ENCODE measurements around the gene CAV3. TPM values are rescaled to one million over a fixed set of nuclear protein-coding genes. Genes with fewer than 3 reads are reported as not detected.
A peak's percentile ranks its signal among the peaks of the same experiment; 100 is the strongest.

Gene CAV3
- total RNA-seq, 1 donor from 2014 or later: not detected

GRCh38 chr3:8702560-8702959, 31.0 kb upstream of the CAV3 start:
- Histone ChIP-seq H2AFZ (ENCODE audit: low read depth, low read length) (no peak overlapping the region), H3K9me3 (ENCODE audit: insufficient read depth, low read depth, low read length) (peaks cover 18% of the 10 kb centered on the region), H3K9ac (ENCODE audit: low read length) (no peak overlapping the region), H3K4me3 (ENCODE audit: insufficient read depth, low read depth, low read length) (no peak overlapping the region), H4K20me1 (ENCODE audit: insufficient read depth, low read length) (no peaks in the 10 kb centered on the region), H3K4me1 (ENCODE audit: insufficient read depth, low read length) (no peaks in the 10 kb centered on the region), H3K27ac (ENCODE audit: low read depth, low read length) (no peak overlapping the region), H3K4me2 (ENCODE audit: low read length) (no peak overlapping the region), H3K36me3 (ENCODE audit: insufficient read depth, low read length) (no peaks in the 10 kb centered on the region), H3K27me3 (ENCODE audit: insufficient read depth, low read length) (no peaks in the 10 kb centered on the region), H3K79me2 (ENCODE audit: insufficient read depth, low read length) (no peaks in the 10 kb centered on the region)
- Mint-ChIP-seq H3K27ac (ENCODE audit: unreplicated experiment) (no peak overlapping the region), H3K9me3 (ENCODE audit: unreplicated experiment) (peaks cover 25% of the 10 kb centered on the region), H3K27me3 (ENCODE audit: low read depth, unreplicated experiment) (peaks cover 10% of the 10 kb centered on the region), H3K4me1 (ENCODE audit: low read depth, unreplicated experiment) (no peaks in the 10 kb centered on the region), H3K36me3 (ENCODE audit: low read depth, unreplicated experiment) (peaks cover 2% of the 10 kb centered on the region), H3K4me3 (ENCODE audit: unreplicated experiment) (no peak overlapping the region)
- no peak for DNase-seq (ENCODE audit: low read depth)
- FAIRE-seq: no peak
- TF ChIP-seq CTCF (IDR thresholded peaks at IDR 0.05; ENCODE audit: insufficient read depth, low read depth, low read length) (peak; percentile 9), EZH2 (IDR thresholded peaks at IDR 0.05; ENCODE audit: insufficient read depth, low read length) (no peak)

DNA sequence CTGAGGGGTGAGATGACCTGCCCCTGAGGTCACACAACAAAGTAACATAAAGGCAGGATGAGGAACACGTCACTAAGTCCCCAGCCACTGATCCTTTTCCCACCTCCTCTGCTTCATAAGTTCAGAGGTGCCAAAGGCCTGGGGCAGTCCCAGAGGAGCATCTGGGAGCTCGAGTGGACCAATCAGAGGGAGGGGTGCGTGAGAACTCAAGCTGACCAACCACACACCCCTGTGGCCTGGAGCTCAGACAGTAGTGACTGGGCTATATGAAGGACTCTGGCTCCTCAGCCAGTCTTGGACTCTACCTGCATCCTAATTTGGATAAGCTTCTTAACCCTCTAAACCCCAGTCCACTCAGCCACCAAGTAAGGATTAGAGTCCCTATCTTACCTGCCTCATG, 28.0 kb upstream of the CAV3 start:
- FAIRE-seq (no peak), DNase-seq (ENCODE audit: low read depth) (no peak)
- no peak overlapping the region for H3K4me3 Mint-ChIP-seq (ENCODE audit: unreplicated experiment)
- Histone ChIP-seq H4K20me1 (ENCODE audit: insufficient read depth, low read length) (no peaks in the 10 kb centered on the region), H3K9me3 (ENCODE audit: insufficient read depth, low read depth, low read length) (peaks cover 18% of the 10 kb centered on the region), H3K27ac (ENCODE audit: low read depth, low read length) (no peak overlapping the region), H3K4me2 (ENCODE audit: low read length) (no peak overlapping the region), H3K4me1 (ENCODE audit: insufficient read depth, low read length) (no peaks in the 10 kb centered on the region), H3K9ac (ENCODE audit: low read length) (no peak overlapping the region), H3K4me3 (ENCODE audit: insufficient read depth, low read depth, low read length) (no peak overlapping the region), H3K36me3 (ENCODE audit: insufficient read depth, low read length) (no peaks in the 10 kb centered on the region), H3K27me3 (ENCODE audit: insufficient read depth, low read length) (no peaks in the 10 kb centered on the region), H3K79me2 (ENCODE audit: insufficient read depth, low read length) (no peaks in the 10 kb centered on the region), H2AFZ (ENCODE audit: low read depth, low read length) (no peak overlapping the region)
- peaks cover 33% of the 10 kb centered on the region for H3K27me3 Mint-ChIP-seq (ENCODE audit: low read depth, unreplicated experiment)
- H3K36me3 Mint-ChIP-seq (ENCODE audit: low read depth, unreplicated experiment): peaks cover 6% of the 10 kb centered on the region
- H3K27ac Mint-ChIP-seq (ENCODE audit: unreplicated experiment): no peak overlapping the region
- no peaks in the 10 kb centered on the region for H3K4me1 Mint-ChIP-seq (ENCODE audit: low read depth, unreplicated experiment)
- peaks cover 43% of the 10 kb centered on the region for H3K9me3 Mint-ChIP-seq (ENCODE audit: unreplicated experiment)
- no peak for TF ChIP-seq CTCF (IDR thresholded peaks at IDR 0.05; ENCODE audit: insufficient read depth, low read depth, low read length)
- no peak for TF ChIP-seq EZH2 (IDR thresholded peaks at IDR 0.05; ENCODE audit: insufficient read depth, low read length)

GRCh38 chr3:8709287-8709686, 24.3 kb upstream of the CAV3 start:
- no peak overlapping the region for H3K27ac Mint-ChIP-seq (ENCODE audit: unreplicated experiment)
- H3K4me1 Mint-ChIP-seq (ENCODE audit: low read depth, unreplicated experiment): peaks cover 10% of the 10 kb centered on the region
- H3K27me3 Mint-ChIP-seq (ENCODE audit: low read depth, unreplicated experiment): peaks cover 47% of the 10 kb centered on the region
- no peak overlapping the region for H3K4me2 ChIP-seq (ENCODE audit: low read length)
- H3K36me3 Mint-ChIP-seq (ENCODE audit: low read depth, unreplicated experiment): peaks cover 4% of the 10 kb centered on the region
- DNase-seq (ENCODE audit: low read depth) (no peak), FAIRE-seq (no peak)
- no peaks in the 10 kb centered on the region for H3K27me3 ChIP-seq (ENCODE audit: insufficient read depth, low read length)
- peaks cover 42% of the 10 kb centered on the region for H3K9me3 Mint-ChIP-seq (ENCODE audit: unreplicated experiment)
- H3K27ac ChIP-seq (ENCODE audit: low read depth, low read length): no peak overlapping the region
- no peaks in the 10 kb centered on the region for H4K20me1 ChIP-seq (ENCODE audit: insufficient read depth, low read length)
- H2AFZ ChIP-seq (ENCODE audit: low read depth, low read length): no peak overlapping the region
- H3K4me1 ChIP-seq (ENCODE audit: insufficient read depth, low read length): peaks cover 7% of the 10 kb centered on the region
- H3K9ac ChIP-seq (ENCODE audit: low read length): no peak overlapping the region
- H3K36me3 ChIP-seq (ENCODE audit: insufficient read depth, low read length): no peaks in the 10 kb centered on the region
- H3K4me3 ChIP-seq (ENCODE audit: insufficient read depth, low read depth, low read length): no peak overlapping the region
- H3K9me3 ChIP-seq (ENCODE audit: insufficient read depth, low read depth, low read length): peaks cover 12% of the 10 kb centered on the region
- TF ChIP-seq EZH2 (IDR thresholded peaks at IDR 0.05; ENCODE audit: insufficient read depth, low read length) (no peak), CTCF (IDR thresholded peaks at IDR 0.05; ENCODE audit: insufficient read depth, low read depth, low read length) (no peak)
- H3K4me3 Mint-ChIP-seq (ENCODE audit: unreplicated experiment): no peak overlapping the region
- no peaks in the 10 kb centered on the region for H3K79me2 ChIP-seq (ENCODE audit: insufficient read depth, low read length)
